ENCODE measurements around the gene SNRNP200. TPM values are rescaled to one million over a fixed set of nuclear protein-coding genes. Genes with fewer than 3 reads are reported as not detected.
"Not testable (repeated sequence)": the region's sequence is repeated elsewhere in the genome, so short reads cannot be mapped to it uniquely, and the experiment has no call there.

The SNRNP200 gene
- polyA plus RNA-seq, 6 donors from 2014 or later: 61.7 to 95.9 (median 71.2) TPM

DNA sequence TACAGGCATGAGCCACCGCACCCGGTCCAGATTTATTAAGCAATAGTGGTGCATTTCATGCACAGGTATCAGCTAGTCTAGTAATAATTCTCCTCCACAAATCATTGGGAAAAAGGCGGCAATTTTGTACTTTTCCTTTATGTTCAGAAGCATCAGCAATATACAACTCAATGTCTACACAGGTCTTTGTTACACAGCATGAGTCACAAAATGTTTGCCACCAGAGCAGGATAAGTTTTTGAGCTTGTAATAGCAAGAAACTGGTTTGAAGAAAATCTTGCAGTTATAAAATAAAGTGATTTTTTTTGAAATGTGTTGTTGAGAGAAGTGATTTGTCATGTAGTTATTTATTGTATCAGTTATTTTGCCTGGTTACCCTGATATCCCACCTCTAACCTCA, 15.0 kb upstream of the SNRNP200 start:
- no peak for DNase-seq
- Mint-ChIP-seq H3K27me3 (no peaks in the 10 kb centered on the region), H3K4me3 (peak overlapping the region; percentile 84 to 96 (median 92)), H3K36me3 (no peaks in the 10 kb centered on the region), H3K27ac (peak overlapping the region in 2 of 6 donors; percentile 19 to 73), H3K4me1 (peaks cover 36 to 64% (median 43%) of the 10 kb centered on the region in 3 donors), H3K9me3 (no peaks in the 10 kb centered on the region)
- no peak for ATAC-seq (ENCODE audit: low read depth in 2 of 2)

DNA sequence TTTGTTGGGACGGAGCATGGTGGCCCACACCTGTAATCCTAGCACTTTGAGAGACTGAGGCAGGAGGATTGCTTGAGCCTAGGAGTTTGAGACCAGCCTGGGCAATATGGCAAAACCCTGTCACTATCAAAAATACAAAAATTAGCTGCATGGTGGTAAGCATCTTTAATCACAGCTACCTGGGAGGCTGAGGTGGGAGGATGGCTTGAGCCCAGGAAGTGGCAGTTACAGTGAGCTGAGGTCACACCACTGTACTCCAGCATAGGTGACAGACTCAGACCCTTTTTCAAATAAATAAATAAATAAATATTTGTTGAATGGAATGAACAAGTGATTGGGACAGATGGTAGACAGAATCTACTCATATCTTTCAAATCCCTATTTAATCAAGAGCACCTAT, 14.1 kb upstream of the SNRNP200 start:
- no peaks in the 10 kb centered on the region for H3K27me3 Mint-ChIP-seq
- ATAC-seq (ENCODE audit: low read depth in 2 of 2) (no peak), DNase-seq (no peak)
- peaks cover 30 to 60% (median 34%) of the 10 kb centered on the region in 3 donors for H3K4me1 Mint-ChIP-seq
- peak overlapping the region in 1 of 8 donors; percentile 2 for H3K4me3 Mint-ChIP-seq
- H3K27ac Mint-ChIP-seq: peak overlapping the region in 5 of 6 donors; percentile 12 to 86 (median 34)
- H3K9me3 Mint-ChIP-seq: no peaks in the 10 kb centered on the region
- H3K36me3 Mint-ChIP-seq: no peaks in the 10 kb centered on the region

DNA sequence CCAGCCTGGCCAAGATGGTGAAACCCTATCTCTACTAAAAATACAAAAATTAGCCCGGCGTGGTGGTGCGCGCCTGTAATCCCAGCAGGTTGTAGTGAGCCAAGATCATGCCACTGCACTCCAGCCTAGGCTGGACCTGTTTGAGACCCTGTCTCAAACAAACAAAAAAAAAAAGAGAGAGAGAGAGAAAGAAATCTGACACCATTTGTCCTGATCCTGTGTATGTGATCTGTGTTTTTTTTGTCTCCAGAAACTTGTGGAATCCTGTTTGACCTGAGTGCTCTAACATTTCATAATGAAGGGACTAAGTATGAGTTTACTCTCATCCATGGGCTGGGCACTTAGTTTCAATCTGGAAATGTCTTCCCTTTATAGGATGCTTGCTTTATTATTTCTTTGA, 13.4 kb upstream of the SNRNP200 start:
- DNase-seq (no peak), ATAC-seq (ENCODE audit: low read depth in 2 of 2) (no peak)
- H3K27ac Mint-ChIP-seq: peak overlapping the region in 5 of 6 donors; percentile 3 to 86 (median 34)
- no peaks in the 10 kb centered on the region for H3K27me3 Mint-ChIP-seq
- H3K4me3 Mint-ChIP-seq: peak overlapping the region in 2 of 8 donors; percentile 2 to 9
- H3K36me3 Mint-ChIP-seq: no peaks in the 10 kb centered on the region
- H3K4me1 Mint-ChIP-seq: peaks cover 30 to 60% (median 34%) of the 10 kb centered on the region in 3 donors
- no peaks in the 10 kb centered on the region for H3K9me3 Mint-ChIP-seq

DNA sequence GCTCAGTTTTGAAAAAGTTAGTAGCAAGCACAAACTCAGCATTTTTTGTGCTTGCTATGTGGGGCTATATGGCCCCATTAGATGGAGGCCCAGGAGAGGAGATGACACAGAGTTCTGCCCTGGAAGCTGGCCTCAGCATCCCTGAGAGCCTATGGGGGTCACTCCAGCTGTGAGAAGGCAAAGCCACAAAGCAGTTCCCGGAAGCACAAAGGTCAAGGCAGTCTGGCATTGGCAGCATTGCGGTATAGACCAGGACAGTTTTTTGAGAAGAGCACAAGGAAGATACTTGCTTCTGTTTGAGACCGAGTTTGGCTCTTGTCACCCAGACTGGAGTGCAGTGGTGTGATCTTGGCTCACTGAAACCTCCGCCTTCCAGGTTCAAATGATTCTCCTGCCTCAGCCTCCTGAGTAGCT, 12.2 kb upstream of the SNRNP200 start:
- Mint-ChIP-seq H3K27me3 (no peaks in the 10 kb centered on the region), H3K4me3 (no peak overlapping the region), H3K36me3 (no peaks in the 10 kb centered on the region), H3K9me3 (no peaks in the 10 kb centered on the region), H3K27ac (peak overlapping the region in 1 of 6 donors; percentile 43), H3K4me1 (peaks cover 24 to 54% (median 34%) of the 10 kb centered on the region in 3 donors)
- ATAC-seq (ENCODE audit: low read depth in 2 of 2): no peak
- no peak for DNase-seq

DNA sequence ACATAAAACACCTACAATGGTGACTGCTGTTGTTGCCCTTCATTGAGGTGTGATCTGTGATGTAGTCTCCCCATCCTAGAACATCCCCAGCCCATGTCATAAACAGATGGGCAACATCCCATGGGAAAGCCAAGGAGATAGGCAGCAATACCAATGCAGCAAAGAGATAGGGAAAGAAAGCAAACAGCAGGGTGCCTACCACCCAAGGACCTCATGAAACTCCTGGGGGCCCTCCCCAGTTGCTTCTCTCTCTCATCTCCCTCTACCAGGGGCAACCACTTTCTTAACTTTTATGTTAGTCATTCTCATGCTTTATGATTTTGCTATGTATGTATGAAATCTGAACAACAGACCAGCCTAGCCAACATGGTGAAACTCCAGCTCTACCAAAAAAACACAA, 11.7 kb upstream of the SNRNP200 start:
- DNase-seq (no peak), ATAC-seq (ENCODE audit: low read depth in 2 of 2) (no peak)
- Mint-ChIP-seq H3K9me3 (no peaks in the 10 kb centered on the region), H3K4me3 (peak overlapping the region in 2 of 8 donors; percentile 37 to 73), H3K27ac (no peak overlapping the region), H3K36me3 (no peaks in the 10 kb centered on the region), H3K4me1 (peaks cover 22 to 48% (median 32%) of the 10 kb centered on the region in 3 donors), H3K27me3 (no peaks in the 10 kb centered on the region)

DNA sequence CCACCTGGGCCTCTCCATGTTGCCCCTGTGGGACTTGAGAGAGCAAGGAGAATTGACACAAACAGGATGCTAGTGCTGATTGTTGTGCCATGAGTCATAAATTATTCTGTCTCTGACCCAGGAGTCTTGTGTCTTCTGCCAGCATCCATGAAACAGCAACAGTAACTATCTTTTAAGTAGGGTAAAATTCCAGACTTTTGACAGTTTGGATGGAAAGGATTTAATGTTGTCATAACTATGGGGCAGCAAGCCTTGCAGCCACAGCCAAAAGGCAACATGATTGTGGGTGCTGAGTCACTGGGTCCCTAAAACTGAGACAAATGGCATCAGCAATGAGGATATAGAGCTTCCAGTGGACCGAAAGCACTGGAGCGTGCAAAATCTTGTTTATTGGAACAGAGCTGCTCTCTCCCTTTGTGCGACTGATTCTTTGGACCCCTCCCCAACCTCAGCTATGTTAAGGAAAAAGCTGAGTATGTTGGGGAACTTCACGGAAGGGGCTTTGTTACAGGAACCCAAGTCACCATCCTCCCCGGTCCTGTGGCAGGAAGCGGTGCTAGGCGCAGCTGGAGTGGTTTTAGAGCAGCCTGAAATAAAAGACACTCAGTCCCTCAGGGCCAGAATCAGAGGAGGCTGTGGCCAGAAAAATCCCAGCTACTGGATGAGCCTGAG, 10.2 kb upstream of the SNRNP200 start:
- no peaks in the 10 kb centered on the region for H3K9me3 Mint-ChIP-seq
- peaks cover 16 to 38% (median 21%) of the 10 kb centered on the region in 3 donors for H3K4me1 Mint-ChIP-seq
- no peak for DNase-seq
- H3K27me3 Mint-ChIP-seq: no peaks in the 10 kb centered on the region
- H3K27ac Mint-ChIP-seq: peak overlapping the region in 3 of 6 donors; percentile 33 to 81 (median 49)
- peak overlapping the region in 3 of 8 donors; percentile 3 to 36 (median 23) for H3K4me3 Mint-ChIP-seq
- H3K36me3 Mint-ChIP-seq: no peaks in the 10 kb centered on the region
- ATAC-seq (ENCODE audit: low read depth in 2 of 2): no peak

DNA sequence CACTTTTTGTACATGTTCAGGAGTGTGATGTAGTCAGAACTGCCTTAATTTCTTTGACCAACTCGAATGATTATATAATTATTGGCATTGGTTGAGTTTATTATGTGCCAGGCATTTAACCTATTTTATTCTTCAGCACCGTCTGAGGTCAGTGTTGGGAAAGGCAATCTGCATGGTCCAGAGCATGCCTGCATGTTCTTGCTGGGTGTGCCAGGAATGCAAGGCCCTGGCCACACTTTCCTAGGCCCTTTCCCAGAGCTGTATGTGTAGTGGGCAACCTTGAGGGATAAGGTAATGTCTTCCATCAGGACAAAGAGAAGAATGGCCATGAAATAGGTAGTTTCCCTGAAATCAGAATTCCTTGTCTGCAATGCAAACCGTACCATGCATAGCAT, 9.7 kb upstream of the SNRNP200 start:
- Mint-ChIP-seq H3K9me3 (no peaks in the 10 kb centered on the region), H3K36me3 (no peaks in the 10 kb centered on the region), H3K4me3 (no peak overlapping the region), H3K27ac (no peak overlapping the region), H3K4me1 (peaks cover 15 to 33% (median 20%) of the 10 kb centered on the region in 3 donors), H3K27me3 (no peaks in the 10 kb centered on the region)
- ATAC-seq (ENCODE audit: low read depth in 2 of 2) (no peak), DNase-seq (no peak)

DNA sequence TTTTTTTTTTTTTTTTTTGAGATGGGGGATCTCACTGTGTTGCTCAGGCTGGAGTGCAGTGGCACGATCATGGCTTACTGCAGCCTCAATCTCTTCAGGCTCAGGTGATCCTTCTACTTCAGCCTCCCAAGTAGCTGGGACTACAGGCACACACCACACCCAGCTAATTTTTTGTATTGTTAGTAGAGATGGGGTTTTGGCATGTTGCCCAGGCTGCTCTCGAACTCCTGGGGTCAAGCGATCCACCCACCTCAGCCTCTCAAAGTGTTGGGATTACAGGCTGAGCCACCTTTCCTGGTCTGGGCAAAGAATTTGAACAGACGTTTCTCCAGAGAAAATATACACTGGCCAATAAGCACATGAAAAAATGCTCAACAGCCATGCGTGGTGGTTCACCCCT, 2.9 kb upstream of the SNRNP200 start:
- no peak overlapping the region for H3K27ac Mint-ChIP-seq

DNA sequence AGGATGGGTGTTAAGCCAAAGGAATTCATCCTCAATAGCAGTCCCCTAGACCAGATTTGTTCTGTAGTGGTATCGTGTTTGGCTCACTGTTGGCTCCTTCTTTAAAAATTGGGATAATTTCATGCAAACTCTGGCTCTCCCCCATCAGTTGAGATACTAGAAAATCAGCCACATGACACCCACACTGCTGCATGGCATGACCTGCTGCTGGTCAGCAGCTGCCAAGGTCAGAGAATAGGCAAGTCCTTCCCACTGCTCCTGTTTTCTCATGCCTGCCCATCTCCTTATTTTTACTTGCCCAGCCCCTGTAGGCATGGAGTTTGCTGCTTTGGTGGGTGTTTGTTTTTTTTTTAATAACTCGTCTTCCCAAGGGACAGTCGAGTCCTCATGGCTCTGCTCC, 1.0 kb upstream of the SNRNP200 start:
- Mint-ChIP-seq H3K27ac (peak overlapping the region in 5 of 6 donors; percentile 27 to 100 (median 99)), H3K4me3 (peak overlapping the region; percentile 96 to 100 (median 100)), H3K27me3 (no peaks in the 10 kb centered on the region), H3K36me3 (peaks cover 10 to 21% of the 10 kb centered on the region in 2 donors), H3K4me1 (peaks cover 35 to 54% (median 46%) of the 10 kb centered on the region in 3 donors), H3K9me3 (no peaks in the 10 kb centered on the region)
- no peak for DNase-seq
- no peak for ATAC-seq (ENCODE audit: low read depth in 2 of 2)

More for the DNA sequence above, 2.9 kb upstream of the SNRNP200 start:
- Mint-ChIP-seq H3K9me3 (no peaks in the 10 kb centered on the region), H3K4me1 (peaks cover 21 to 37% (median 29%) of the 10 kb centered on the region in 3 donors), H3K4me3 (peak overlapping the region in 2 of 8 donors; percentile 59 to 63), H3K36me3 (peaks cover 0 to 6% of the 10 kb centered on the region in 2 donors), H3K27me3 (no peaks in the 10 kb centered on the region)
- no peak for ATAC-seq (ENCODE audit: low read depth in 2 of 2)
- DNase-seq: no peak

DNA sequence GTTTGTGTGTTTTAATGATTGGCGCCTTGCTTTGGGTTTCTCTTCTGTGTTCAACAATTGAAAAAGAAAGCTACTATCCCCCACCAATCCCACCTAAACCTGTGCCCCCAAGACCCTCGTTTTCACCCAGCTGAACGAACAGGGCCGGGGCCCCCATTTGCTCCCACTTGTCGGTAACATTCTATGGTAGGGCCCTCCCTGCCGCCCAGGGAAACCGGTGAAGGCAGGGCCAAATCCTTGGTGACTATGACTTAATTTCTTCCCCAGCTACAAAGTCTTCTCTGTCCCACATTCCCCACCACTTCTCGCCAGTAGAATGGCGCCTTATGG, 598 bp upstream of the SNRNP200 start:
- peaks cover 14 to 26% of the 10 kb centered on the region in 2 donors for H3K36me3 Mint-ChIP-seq
- H3K4me3 Mint-ChIP-seq: peak overlapping the region; percentile 96 to 100 (median 100)
- H3K4me1 Mint-ChIP-seq: peaks cover 39 to 55% (median 50%) of the 10 kb centered on the region in 3 donors
- ATAC-seq (ENCODE audit: low read depth in 2 of 2): no peak
- H3K9me3 Mint-ChIP-seq: no peaks in the 10 kb centered on the region
- peak overlapping the region; percentile 99 to 100 (median 99) for H3K27ac Mint-ChIP-seq
- H3K27me3 Mint-ChIP-seq: no peaks in the 10 kb centered on the region
- no peak for DNase-seq

DNA sequence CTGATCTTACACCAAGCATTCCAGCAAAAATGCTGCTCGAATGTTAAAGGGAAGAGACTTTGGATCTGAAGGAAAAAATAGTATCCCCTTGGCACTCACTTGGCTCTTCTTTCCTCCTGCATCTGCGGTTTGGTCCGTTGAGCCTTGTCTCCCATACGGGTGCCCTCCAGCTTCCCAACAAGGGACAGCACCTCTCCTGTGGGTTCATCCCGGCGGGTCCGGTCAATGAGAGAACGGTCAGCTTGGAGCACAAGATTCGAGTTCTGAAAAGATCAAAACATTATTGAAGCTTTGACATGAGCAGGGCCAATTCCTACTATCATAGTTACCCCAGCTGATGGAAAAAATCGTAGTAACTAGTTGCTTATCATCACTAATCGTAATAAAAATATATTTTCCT, 740 bp downstream of the SNRNP200 start:
- no peak for DNase-seq
- peaks cover 41 to 56% (median 51%) of the 10 kb centered on the region in 3 donors for H3K4me1 Mint-ChIP-seq
- ATAC-seq (ENCODE audit: low read depth in 2 of 2): no peak
- peak overlapping the region; percentile 83 to 100 (median 99) for H3K27ac Mint-ChIP-seq
- peaks cover 16 to 27% of the 10 kb centered on the region in 2 donors for H3K36me3 Mint-ChIP-seq
- peak overlapping the region; percentile 96 to 100 (median 100) for H3K4me3 Mint-ChIP-seq
- no peaks in the 10 kb centered on the region for H3K9me3 Mint-ChIP-seq
- H3K27me3 Mint-ChIP-seq: no peaks in the 10 kb centered on the region

DNA sequence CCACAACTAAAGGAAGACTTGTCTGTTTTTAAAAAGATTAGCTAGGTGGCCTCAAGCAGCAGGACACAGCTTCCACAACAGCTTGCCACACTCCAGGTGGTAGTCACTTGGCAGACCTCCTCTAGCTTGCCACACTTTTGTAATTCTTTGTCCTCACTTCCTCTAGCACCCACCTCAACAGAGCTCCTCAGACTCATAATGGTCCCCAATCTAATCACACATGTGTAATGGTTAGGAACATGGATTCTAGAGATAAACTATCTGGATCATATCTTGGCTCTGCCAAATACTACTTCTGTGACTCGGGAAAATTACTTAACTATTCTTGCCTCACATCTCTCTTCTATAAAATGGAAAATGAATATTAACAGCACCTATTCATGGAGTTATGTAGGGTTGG, 3.5 kb downstream of the SNRNP200 start:
- peaks cover 41 to 52% of the 10 kb centered on the region in 2 donors for H3K36me3 Mint-ChIP-seq
- DNase-seq (no peak), ATAC-seq (ENCODE audit: low read depth in 2 of 2) (no peak)
- H3K27ac Mint-ChIP-seq: peak overlapping the region in 2 of 6 donors; percentile 9 to 56
- H3K4me1 Mint-ChIP-seq: peaks cover 45 to 57% (median 51%) of the 10 kb centered on the region in 3 donors
- no peaks in the 10 kb centered on the region for H3K27me3 Mint-ChIP-seq
- peak overlapping the region in 3 of 8 donors; percentile 25 to 56 (median 45) for H3K4me3 Mint-ChIP-seq
- no peaks in the 10 kb centered on the region for H3K9me3 Mint-ChIP-seq

DNA sequence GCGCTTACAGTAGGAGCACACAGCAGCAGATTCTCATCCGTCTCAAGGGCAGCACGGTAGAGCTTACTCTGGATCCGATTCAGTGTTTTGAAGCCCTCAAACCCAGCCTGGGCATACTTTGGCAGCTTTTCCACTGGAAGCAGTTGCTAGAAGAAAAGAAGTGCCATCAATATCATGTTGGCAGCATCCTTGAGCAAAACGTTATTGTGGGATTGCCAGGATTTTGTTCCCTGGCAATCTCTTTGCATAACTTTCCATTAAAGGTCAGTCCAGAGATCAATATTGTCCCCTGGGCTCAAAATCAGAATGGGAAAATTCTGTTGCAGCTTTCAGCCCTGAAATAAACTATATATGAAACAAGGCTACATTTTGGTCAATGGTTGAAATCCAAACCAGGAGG, 8.4 kb downstream of the SNRNP200 start:
- Mint-ChIP-seq H3K27ac (no peak overlapping the region), H3K9me3 (no peaks in the 10 kb centered on the region), H3K36me3 (peaks cover 46 to 54% of the 10 kb centered on the region in 2 donors), H3K4me3 (peak overlapping the region in 1 of 8 donors; percentile 22), H3K4me1 (peaks cover 10 to 15% (median 10%) of the 10 kb centered on the region in 3 donors), H3K27me3 (no peaks in the 10 kb centered on the region)
- ATAC-seq (ENCODE audit: low read depth in 2 of 2): no peak
- no peak for DNase-seq

DNA sequence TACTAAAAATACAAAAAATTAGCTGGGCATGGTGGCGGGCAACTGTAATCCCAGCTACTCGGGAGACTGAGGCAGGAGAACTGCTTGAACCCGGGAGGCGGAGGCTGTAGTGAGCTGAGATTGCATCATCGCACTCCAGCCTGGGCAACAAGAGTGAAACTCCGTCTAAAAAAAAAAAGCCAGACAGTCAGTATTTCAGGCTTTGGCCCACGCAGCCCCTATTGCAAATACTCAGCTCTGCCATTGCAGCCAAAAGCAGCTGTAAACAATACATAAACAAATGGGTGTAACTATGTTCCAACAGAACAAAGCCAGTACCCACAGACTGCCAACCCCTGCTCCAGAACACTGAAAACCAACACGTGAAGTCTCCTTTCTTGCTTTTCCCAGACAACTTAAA, 11.1 kb downstream of the SNRNP200 start:
- DNase-seq; H3K4me3 Mint-ChIP-seq; H3K27ac Mint-ChIP-seq; ATAC-seq (ENCODE audit: low read depth in 2 of 2); H3K27me3 Mint-ChIP-seq; H3K4me1 Mint-ChIP-seq; H3K9me3 Mint-ChIP-seq: not testable (repeated sequence)
- H3K36me3 Mint-ChIP-seq: peaks cover 46 to 55% of the 10 kb centered on the region in 2 donors
